NCI-H446 (cell line): ENCODE measurements around the gene NEK6.

ENCODE experiments used
- DNase-seq, 2 experiments: peaks; one replicate each; lab custom pipeline; 2025; lab: John Stamatoyannopoulos, UW

NEK6 gene

GRCh38 chr9:124261736-124262648 is 4.2 kb downstream of the NEK6 start:
- no peak for DNase-seq

DNA sequence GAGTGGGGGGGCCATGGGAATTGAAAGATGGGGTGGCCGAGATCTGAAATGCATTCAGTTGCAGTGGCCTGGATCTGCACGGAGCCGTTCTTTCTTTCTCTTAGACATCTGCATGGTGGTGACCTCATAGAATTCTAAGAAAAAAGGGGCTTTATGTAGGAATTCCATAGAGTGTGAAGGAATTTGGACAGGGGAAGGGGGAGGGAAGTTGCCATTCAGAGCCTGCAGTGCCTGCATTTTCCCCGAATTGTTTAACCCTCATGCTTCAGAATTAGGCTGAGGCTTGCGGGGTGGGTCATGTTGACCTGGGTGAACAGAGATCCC is 4.9 kb downstream of the NEK6 start:
- no peak for DNase-seq

GRCh38 chr9:124263213-124263612 is 5.5 kb downstream of the NEK6 start:
- no peak for DNase-seq

DNA sequence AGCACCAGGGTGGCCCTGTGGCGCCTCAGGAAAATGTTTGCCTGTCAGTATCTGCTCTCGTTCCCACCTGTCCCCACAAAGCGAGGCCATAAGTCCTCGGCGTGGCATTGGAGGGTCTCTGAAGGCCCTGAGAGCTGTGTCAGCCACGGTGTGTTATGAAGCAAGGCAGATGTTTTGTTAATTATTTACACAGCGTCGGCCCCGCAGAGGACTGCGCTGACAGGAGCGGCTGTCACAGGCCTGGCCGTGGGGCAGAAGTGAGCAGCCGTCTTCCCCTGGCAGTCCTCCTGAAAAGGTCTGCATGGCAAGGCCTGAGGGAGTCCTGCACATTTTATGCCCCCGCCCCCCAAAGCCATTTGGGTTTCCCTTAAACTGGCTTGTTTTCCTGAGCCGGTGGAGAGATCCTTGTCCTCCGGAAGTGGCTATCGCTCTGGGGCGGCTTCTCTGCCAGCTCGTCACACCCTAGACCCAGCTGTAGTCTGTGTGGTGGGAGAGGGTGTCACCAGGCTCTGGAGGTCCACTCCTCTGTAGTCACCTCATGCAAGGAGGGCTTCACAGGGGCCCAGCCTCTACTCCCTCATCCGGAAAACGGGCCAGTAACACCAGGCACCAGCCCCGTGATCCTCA is 6.2 kb downstream of the NEK6 start:
- no peak for DNase-seq

DNA sequence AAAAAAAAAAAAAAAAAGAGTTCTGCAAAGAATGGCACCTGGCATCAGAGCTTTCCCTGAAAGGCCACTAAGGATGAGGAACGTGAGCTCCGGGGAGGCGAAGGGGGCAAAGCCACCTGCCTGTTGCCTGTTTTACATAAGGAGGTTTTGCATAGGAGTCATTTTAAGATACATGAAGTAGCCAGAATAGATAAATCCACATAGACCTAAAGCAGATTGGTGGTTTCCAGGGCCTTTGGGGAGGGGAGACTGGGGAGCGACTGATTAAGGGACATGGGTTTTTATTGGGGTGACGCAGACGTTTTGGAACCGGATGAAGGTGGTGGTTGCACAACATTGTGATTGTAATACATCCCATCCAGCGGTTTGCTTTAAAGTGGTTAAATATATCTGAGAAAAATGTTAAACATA is 7.1 kb downstream of the NEK6 start:
- no peak for DNase-seq

GRCh38 chr9:124265551-124265950 is 7.8 kb downstream of the NEK6 start:
- no peak for DNase-seq

DNA sequence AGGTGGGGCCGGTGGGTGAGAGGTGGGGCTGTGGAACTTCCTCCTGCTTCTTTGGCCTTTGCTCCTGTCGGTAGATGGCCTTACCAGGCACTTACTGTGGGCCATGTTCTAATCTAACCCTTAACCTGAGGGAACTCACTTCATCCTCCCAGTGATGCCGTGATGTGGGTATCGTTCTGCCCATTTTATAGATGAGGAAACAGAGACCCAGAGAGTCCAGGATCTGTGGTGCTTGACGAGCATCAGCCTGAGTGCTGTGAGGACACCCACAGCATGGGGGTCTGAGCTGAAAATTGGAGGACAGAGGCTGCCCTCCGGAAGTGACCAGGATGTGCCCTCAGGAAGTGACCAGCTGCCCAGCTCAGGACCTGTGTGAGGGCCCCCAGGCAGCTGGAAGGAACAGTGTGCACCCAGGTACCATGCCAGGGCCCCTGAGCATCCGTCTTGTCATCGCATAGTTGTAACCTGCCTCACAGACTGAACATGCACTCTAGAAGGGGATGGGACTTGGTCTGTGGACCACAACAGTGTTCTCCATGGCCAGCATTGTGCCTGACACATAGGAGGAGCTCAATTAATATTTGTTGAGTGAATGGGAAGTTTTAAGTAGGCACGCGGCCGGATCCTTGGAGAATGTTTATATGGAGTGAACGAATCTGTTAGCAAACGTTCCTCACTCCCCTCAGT is 8.5 kb downstream of the NEK6 start:
- no peak for DNase-seq

- DNase-seq, result no peak
Observed at GRCh38 chr9:124266826-124267201, 9.1 kb downstream of the NEK6 start.

DNA sequence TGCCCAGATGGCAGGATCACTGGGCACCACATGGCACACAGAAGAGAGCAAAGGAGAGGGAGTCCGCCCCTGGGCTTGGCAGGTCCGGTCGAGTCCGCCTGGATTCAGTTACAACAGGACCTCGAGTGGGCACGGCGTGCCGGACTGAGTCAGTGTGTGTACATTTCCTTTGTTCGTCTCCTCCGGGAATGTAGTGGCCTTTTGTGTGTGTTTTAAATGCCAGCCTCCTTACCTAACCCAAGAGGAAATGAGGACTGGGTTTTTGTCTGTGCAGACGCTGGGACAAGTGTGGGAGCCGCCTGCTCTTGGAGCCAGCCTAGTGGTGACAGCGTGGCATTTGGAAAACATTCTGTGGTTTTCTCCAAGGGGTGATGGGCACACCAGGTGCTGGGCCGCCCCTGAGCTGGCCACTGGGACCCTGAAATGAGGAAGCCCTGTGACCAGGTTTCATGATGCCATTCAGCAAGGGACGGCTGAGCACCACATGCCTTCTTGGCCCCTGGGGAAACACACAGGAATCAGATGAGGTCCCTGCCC is 9.6 kb downstream of the NEK6 start:
- DNase-seq, result no peak

DNA sequence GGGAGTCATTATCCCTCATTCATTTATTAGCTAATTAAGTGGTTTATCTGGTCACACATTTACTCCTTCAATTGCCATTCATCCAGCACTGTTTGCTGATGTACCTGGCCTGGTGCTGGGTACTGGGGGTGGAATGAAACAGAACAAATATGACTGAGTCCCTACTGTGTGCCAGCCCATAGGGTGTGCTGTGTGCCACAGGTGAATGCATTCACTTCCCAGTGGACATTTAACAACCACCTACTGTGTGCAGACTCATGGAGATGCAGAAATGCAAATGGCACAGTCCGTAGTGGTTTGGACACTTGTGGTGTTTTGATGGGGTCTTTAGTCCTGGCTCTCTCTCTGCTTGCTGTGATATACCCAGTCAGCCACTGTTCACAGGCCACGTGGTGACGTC is 10.5 kb downstream of the NEK6 start:
- DNase-seq, result no peak

- DNase-seq, result no peak
Observed at GRCh38 chr9:124268661-124269060, 10.9 kb downstream of the NEK6 start.

- no peak for DNase-seq
Observed at GRCh38 chr9:124269556-124269955, 11.8 kb downstream of the NEK6 start.

DNA sequence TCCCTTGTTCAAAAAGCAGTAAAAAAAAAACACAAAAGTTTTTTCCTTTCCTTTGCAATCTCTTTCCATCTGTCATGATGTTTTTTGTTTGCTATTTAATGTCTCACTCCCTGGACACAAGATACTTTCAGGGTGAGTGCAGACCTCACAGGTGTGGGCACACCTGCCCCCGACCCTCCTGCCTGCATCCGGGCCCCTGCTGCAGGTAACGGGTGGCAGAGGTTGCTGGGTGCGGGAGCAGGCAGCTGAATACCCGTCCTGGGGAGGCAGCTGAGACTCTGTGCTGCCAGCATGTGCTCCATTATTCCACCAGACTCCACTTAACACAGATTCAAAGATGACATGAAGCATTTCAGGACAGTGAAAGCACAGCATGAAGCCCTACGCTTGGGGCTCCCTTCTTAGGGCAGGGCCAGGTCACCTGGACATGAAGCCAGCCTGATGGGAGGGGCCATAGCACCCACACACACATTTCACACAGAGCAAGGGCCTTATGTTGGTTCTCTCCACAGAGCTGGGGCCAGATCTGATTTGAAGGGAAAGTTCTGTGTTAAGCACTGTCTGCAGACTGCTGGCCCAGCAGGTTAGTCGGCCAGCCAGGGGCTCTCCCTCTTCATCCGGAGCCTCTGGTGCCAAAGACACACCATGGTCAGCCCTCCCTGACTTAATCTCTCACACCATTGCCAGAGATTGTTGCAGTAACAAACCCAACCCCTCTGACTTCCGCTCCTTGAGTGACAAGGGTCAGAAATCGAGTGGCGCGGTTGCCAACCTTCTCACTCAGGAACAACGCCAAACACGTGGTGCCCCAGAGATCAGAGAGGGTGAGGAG is 13.0 kb downstream of the NEK6 start:
- DNase-seq, result peak in 1 of 2 experiments; percentile 37

DNA sequence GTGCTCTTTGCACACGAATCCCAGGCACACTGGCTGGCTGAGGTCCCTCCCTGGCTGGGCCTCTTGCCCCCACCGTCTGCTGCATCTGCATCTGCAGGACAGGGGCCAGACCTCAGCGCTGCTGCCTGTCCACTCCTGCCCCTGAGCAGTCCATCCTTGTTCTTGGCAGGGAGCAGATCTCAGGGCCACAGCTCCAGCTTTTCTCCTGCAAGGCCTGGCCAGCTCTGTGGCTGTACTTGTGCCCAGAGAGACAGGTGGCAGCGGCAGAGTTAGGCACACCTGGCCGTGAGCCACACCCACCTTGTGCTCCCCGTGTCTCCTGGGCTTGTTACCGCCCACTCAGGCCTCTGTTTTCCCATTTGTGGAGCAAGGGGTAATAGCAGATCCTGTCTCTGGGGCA is 13.9 kb downstream of the NEK6 start:
- no peak for DNase-seq

DNA sequence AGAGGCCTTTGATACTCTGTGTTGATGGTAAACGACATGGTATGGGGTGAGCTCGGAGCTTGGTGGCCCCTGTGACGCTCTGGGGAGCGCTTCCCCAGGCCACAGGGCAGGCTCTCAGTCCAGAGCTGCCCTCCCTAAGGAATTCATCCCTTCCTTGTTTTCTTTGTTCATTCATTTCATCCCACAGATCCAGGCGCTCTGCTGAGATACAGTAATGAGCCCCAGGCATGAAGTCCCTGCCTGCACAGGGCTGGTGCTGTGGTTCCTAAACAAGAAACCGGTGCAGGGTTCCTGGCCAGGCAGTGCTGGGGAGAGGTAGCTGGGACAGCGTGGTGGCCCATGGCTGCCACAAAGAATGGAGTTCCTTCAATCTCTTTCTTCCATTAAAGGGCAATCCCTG is 14.4 kb downstream of the NEK6 start:
- no peak for DNase-seq

DNA sequence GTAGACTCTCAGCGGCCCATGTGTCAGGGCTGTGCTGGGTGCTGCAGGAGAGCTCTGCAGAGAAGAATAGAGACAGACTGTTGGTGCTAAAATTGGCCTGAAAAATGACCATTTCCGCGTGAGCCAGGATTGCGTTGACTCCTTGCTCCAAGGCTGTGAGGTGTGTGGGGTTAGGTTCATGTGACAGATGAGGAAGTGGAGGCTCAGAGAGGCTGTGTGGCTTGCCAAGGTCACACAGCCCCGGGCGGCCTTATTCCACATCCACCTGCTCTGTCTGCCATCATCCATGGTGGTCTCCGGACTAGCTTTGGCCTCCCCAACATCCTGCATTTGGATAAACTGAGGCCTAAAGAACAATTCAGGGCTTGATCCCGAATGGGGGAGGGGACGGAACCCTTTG is 15.2 kb downstream of the NEK6 start:
- DNase-seq, result no peak

GRCh38 chr9:124273427-124274160 is 15.8 kb downstream of the NEK6 start:
- DNase-seq, result no peak

- no peak for DNase-seq
Observed at GRCh38 chr9:124274226-124274625, 16.5 kb downstream of the NEK6 start.

DNA sequence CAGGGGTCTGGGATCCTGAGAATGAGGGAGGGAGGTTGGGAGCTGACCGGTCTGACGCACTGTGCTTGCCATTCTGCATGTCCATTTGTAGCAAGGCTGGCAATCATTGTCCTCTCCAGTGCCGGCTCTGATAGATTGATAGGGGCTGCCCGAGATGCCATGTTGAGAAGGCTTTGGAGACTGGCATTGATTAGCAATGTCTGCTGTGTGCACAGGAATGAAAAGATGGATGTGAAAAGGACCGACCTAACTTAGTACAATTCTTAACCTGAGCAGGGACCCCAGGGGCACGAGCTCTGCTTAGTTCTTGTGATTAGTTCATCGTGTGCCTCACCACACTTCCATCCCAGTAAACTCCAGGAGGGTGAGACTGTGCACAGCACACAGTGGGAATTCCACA is 17.0 kb downstream of the NEK6 start:
- DNase-seq, result no peak

DNA sequence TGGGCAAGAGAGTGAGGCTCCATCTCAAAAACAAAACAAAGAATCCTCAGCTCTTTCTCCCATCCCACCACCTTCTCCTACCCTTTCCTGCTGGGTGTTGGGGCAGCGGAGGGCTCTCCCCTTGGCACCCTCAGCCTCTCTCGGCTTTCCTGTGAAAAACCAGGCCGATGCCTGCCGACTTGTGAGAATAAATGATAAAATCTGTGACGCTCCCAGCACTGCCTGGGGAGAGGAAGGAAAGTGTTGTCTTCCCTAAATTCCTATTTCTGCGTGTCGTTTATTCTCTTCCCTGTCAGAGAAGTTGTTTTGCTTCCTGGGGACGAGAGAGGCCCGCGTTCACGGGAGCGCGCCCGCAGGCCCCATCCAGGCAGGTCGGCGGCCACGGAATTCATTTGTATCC is 19.7 kb downstream of the NEK6 start:
- no peak for DNase-seq

- DNase-seq, result no peak
Observed at GRCh38 chr9:124278054-124278540, 20.3 kb downstream of the NEK6 start.
